ENCODE measurements around the gene SORD.

DNA sequence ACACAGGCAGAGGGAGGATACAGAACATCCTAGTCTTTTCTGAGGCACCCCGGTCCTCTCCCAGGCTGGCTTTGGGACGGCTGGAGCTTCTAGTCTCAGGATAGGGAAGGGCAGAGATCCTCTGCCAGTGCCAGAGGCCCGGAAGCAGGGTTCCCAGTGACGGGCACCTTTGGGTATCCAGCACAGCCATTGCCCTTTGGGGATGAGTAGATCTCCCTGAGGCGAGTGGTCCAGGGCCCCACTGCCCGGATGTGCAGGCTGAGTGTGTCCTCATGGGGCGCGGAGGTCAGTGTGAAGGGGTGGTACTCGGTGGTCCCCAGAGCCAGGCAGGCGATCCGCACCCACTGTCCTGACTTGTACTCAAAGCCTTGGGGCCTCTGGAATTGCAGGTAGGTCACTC, 72.7 kb downstream of the SORD start:
- TF ChIP-seq, protein P1, sequence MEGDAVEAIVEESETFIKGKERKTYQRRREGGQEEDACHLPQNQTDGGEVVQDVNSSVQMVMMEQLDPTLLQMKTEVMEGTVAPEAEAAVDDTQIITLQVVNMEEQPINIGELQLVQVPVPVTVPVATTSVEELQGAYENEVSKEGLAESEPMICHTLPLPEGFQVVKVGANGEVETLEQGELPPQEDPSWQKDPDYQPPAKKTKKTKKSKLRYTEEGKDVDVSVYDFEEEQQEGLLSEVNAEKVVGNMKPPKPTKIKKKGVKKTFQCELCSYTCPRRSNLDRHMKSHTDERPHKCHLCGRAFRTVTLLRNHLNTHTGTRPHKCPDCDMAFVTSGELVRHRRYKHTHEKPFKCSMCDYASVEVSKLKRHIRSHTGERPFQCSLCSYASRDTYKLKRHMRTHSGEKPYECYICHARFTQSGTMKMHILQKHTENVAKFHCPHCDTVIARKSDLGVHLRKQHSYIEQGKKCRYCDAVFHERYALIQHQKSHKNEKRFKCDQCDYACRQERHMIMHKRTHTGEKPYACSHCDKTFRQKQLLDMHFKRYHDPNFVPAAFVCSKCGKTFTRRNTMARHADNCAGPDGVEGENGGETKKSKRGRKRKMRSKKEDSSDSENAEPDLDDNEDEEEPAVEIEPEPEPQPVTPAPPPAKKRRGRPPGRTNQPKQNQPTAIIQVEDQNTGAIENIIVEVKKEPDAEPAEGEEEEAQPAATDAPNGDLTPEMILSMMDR (IDR thresholded peaks at IDR 0.05): no peak
- no peak for TF ChIP-seq POLR2A (IDR thresholded peaks at IDR 0.05)

Data from body of pancreas (tissue), 4 donors.